ENCODE measurements around the gene PAF1. TPM values are rescaled to one million over a fixed set of nuclear protein-coding genes. Genes with fewer than 3 reads are reported as not detected.

PAF1 gene
- polyA plus RNA-seq, 1 donor from 2014 or later = 37.3 TPM

DNA sequence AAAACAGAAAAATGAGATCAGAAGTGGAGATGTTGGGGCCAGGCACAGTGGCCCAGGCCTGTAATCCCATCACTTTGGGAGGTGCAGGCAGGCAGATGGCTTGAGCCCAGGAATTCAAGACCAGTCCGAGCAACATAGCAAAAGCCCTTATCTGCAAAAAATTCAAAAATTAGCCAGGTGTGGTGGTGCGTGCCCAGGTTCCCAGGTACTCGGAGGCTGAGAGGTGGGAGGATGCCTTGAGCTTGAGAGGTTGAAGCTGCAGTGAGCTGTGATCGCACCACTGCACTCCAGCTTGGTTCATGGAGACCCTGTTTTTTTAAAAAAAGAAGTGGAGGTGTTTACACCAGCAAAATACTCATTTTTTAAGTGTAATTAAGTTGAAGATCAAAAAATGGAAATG lies 9.2 kb upstream of the PAF1 start:
- H3K4me2 ChIP-seq (ENCODE audit: low read length) = no peak overlapping the region
- no peak overlapping the region for H3K27ac ChIP-seq (ENCODE audit: low read length)

DNA sequence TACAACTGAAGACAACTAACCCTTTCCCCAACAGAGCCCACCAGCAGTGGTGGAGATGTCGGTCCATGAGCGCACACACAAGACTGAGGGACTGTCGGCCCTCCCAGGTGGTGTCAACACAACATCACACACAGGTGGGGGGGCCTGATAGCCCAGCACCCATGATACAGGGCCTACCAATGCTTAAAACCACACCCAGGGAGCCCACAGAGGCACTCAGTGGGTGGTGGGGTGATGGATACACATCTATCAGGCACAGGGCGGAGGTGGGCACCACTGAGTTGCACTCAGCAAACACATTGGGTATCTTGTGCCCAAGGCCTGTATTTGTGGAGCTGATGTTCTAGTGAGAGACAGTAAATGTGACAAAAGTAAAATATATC lies 8.8 kb upstream of the PAF1 start:
- H3K27ac ChIP-seq (ENCODE audit: low read length) = no peak overlapping the region
- no peaks in the 10 kb centered on the region for H4K20me1 ChIP-seq (ENCODE audit: insufficient read depth)
- no peaks in the 10 kb centered on the region for H3K27me3 ChIP-seq (ENCODE audit: insufficient read depth, low read depth, low read length)
- H3K4me3 ChIP-seq (ENCODE audit: low read length) = no peak overlapping the region
- H3K9me3 ChIP-seq (ENCODE audit: low read length) = no peaks in the 10 kb centered on the region
- H2AFZ ChIP-seq (ENCODE audit: low read depth, low read length) = no peak overlapping the region
- no peaks in the 10 kb centered on the region for H3F3A ChIP-seq (ENCODE audit: insufficient read depth, low read length, poor library complexity, severe bottlenecking)
- H3K9ac ChIP-seq (ENCODE audit: low read length) = no peak overlapping the region
- no peaks in the 10 kb centered on the region for H3K36me3 ChIP-seq (ENCODE audit: insufficient read depth, low read length)
- H3K9me2 ChIP-seq (ENCODE audit: insufficient read depth, low read length) = no peaks in the 10 kb centered on the region
- no peaks in the 10 kb centered on the region for H3K79me2 ChIP-seq (replicated peaks; ENCODE audit: insufficient read depth, low read length)
- no peak for TF ChIP-seq MXI1 (conservative IDR thresholded peaks at IDR 0.05; ENCODE audit: poor library complexity, severe bottlenecking)
- TF ChIP-seq, protein P1, sequence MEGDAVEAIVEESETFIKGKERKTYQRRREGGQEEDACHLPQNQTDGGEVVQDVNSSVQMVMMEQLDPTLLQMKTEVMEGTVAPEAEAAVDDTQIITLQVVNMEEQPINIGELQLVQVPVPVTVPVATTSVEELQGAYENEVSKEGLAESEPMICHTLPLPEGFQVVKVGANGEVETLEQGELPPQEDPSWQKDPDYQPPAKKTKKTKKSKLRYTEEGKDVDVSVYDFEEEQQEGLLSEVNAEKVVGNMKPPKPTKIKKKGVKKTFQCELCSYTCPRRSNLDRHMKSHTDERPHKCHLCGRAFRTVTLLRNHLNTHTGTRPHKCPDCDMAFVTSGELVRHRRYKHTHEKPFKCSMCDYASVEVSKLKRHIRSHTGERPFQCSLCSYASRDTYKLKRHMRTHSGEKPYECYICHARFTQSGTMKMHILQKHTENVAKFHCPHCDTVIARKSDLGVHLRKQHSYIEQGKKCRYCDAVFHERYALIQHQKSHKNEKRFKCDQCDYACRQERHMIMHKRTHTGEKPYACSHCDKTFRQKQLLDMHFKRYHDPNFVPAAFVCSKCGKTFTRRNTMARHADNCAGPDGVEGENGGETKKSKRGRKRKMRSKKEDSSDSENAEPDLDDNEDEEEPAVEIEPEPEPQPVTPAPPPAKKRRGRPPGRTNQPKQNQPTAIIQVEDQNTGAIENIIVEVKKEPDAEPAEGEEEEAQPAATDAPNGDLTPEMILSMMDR (IDR thresholded peaks at IDR 0.05; ENCODE audit: poor library complexity, severe bottlenecking) = no peak
- TF ChIP-seq POLR2AphosphoS5 (IDR thresholded peaks at IDR 0.05) = no peak
- TF ChIP-seq, protein P2, sequence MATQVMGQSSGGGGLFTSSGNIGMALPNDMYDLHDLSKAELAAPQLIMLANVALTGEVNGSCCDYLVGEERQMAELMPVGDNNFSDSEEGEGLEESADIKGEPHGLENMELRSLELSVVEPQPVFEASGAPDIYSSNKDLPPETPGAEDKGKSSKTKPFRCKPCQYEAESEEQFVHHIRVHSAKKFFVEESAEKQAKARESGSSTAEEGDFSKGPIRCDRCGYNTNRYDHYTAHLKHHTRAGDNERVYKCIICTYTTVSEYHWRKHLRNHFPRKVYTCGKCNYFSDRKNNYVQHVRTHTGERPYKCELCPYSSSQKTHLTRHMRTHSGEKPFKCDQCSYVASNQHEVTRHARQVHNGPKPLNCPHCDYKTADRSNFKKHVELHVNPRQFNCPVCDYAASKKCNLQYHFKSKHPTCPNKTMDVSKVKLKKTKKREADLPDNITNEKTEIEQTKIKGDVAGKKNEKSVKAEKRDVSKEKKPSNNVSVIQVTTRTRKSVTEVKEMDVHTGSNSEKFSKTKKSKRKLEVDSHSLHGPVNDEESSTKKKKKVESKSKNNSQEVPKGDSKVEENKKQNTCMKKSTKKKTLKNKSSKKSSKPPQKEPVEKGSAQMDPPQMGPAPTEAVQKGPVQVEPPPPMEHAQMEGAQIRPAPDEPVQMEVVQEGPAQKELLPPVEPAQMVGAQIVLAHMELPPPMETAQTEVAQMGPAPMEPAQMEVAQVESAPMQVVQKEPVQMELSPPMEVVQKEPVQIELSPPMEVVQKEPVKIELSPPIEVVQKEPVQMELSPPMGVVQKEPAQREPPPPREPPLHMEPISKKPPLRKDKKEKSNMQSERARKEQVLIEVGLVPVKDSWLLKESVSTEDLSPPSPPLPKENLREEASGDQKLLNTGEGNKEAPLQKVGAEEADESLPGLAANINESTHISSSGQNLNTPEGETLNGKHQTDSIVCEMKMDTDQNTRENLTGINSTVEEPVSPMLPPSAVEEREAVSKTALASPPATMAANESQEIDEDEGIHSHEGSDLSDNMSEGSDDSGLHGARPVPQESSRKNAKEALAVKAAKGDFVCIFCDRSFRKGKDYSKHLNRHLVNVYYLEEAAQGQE (IDR thresholded peaks at IDR 0.05; ENCODE audit: borderline replicate concordance) = no peak
- TF ChIP-seq RAD21 (conservative IDR thresholded peaks at IDR 0.05) = no peak
- TF ChIP-seq SMC3 (conservative IDR thresholded peaks at IDR 0.05; ENCODE audit: poor library complexity) = no peak
- TF ChIP-seq TAF1 (IDR thresholded peaks at IDR 0.05; ENCODE audit: low read depth) = no peak
- no peak for TF ChIP-seq EZH2 (IDR thresholded peaks at IDR 0.05; ENCODE audit: borderline replicate concordance, insufficient read depth, low read length, poor library complexity, severe bottlenecking)
- no peak for TF ChIP-seq EP300 (conservative IDR thresholded peaks at IDR 0.05; ENCODE audit: poor library complexity, severe bottlenecking)
- H3K4me2 ChIP-seq (ENCODE audit: low read length) = no peak overlapping the region

More for the DNA sequence above, 9.2 kb upstream of the PAF1 start:
- TF ChIP-seq, protein P2 (IDR thresholded peaks at IDR 0.05; ENCODE audit: borderline replicate concordance) = no peak
- no peak for TF ChIP-seq EP300 (conservative IDR thresholded peaks at IDR 0.05; ENCODE audit: poor library complexity, severe bottlenecking)
- TF ChIP-seq POLR2AphosphoS5 (IDR thresholded peaks at IDR 0.05) = no peak
- no peak for TF ChIP-seq SMC3 (conservative IDR thresholded peaks at IDR 0.05; ENCODE audit: poor library complexity)
- no peak for TF ChIP-seq TAF1 (IDR thresholded peaks at IDR 0.05; ENCODE audit: low read depth)
- no peak for TF ChIP-seq EZH2 (IDR thresholded peaks at IDR 0.05; ENCODE audit: borderline replicate concordance, insufficient read depth, low read length, poor library complexity, severe bottlenecking)
- no peak for TF ChIP-seq RAD21 (conservative IDR thresholded peaks at IDR 0.05)
- TF ChIP-seq MXI1 (conservative IDR thresholded peaks at IDR 0.05; ENCODE audit: poor library complexity, severe bottlenecking) = no peak
- H3K36me3 ChIP-seq (ENCODE audit: insufficient read depth, low read length) = no peaks in the 10 kb centered on the region
- no peaks in the 10 kb centered on the region for H3K9me2 ChIP-seq (ENCODE audit: insufficient read depth, low read length)
- H3F3A ChIP-seq (ENCODE audit: insufficient read depth, low read length, poor library complexity, severe bottlenecking) = no peaks in the 10 kb centered on the region
- no peaks in the 10 kb centered on the region for H3K79me2 ChIP-seq (replicated peaks; ENCODE audit: insufficient read depth, low read length)
- H3K4me3 ChIP-seq (ENCODE audit: low read length) = no peak overlapping the region
- no peak overlapping the region for H3K9ac ChIP-seq (ENCODE audit: low read length)
- H2AFZ ChIP-seq (ENCODE audit: low read depth, low read length) = no peak overlapping the region
- no peaks in the 10 kb centered on the region for H3K27me3 ChIP-seq (ENCODE audit: insufficient read depth, low read depth, low read length)
- H3K9me3 ChIP-seq (ENCODE audit: low read length) = no peaks in the 10 kb centered on the region
- H4K20me1 ChIP-seq (ENCODE audit: insufficient read depth) = no peaks in the 10 kb centered on the region

Data from neural cell (in vitro differentiated cells).